ENCODE data around the gene CFDP1.

CFDP1 gene

GRCh38 chr16:75329943-75330342, 103.4 kb downstream of the CFDP1 start:
- POLR2A ChIA-PET (ENCODE audit: low non-redundant PET), result no interaction called here
- CTCF ChIA-PET, result interaction anchor here (0.6 to 1.1 kb wide), 2 partner anchors 24 to 99 kb away, joined by 3 to 4 read pairs; no protein-coding TSS in a partner anchor
- DNase-seq (ENCODE audit: low spot score), result no peak
- no peak overlapping the region for H3K27ac ChIP-seq
- no peak for TF ChIP-seq CTCF (conservative IDR thresholded peaks at IDR 0.05; ENCODE audit: low read depth)

- H3K27ac ChIP-seq, result no peak overlapping the region
- CTCF ChIA-PET, result interaction anchor here (0.6 to 0.7 kb wide), 2 partner anchors 11 to 146 kb away, joined by 3 to 5 read pairs; no protein-coding TSS in a partner anchor
- DNase-seq (ENCODE audit: low spot score), result no peak
- no peak for TF ChIP-seq CTCF (conservative IDR thresholded peaks at IDR 0.05; ENCODE audit: low read depth)
- POLR2A ChIA-PET (ENCODE audit: low non-redundant PET), result no interaction called here
Measured at GRCh38 chr16:75326333-75326732, 107.0 kb downstream of the CFDP1 start.

- DNase-seq (ENCODE audit: low spot score), result no peak
- CTCF ChIA-PET, result interaction anchor here (1.3 kb wide), 1 partner anchor 18 kb away, joined by 7 read pairs; no protein-coding TSS in a partner anchor
- TF ChIP-seq CTCF (conservative IDR thresholded peaks at IDR 0.05; ENCODE audit: low read depth), result no peak
- H3K27ac ChIP-seq, result peak overlapping the region; percentile 70
- POLR2A ChIA-PET (ENCODE audit: low non-redundant PET), result no interaction called here
Measured at GRCh38 chr16:75323933-75324332, 109.4 kb downstream of the CFDP1 start.

GRCh38 chr16:75323198-75323597, 110.1 kb downstream of the CFDP1 start:
- peak overlapping the region; percentile 70 for H3K27ac ChIP-seq
- TF ChIP-seq CTCF (conservative IDR thresholded peaks at IDR 0.05; ENCODE audit: low read depth), result no peak
- ChIA-PET POLR2A (ENCODE audit: low non-redundant PET) (no interaction called here), CTCF (interaction anchor here (0.6 to 1.5 kb wide), 7 partner anchors 10 to 128 kb away, joined by 5 to 9 read pairs (median 7); no protein-coding TSS in a partner anchor)
- no peak for DNase-seq (ENCODE audit: low spot score)

- DNase-seq (ENCODE audit: low spot score), result no peak
- TF ChIP-seq CTCF (conservative IDR thresholded peaks at IDR 0.05; ENCODE audit: low read depth), result no peak
- ChIA-PET CTCF (interaction anchor here (0.6 to 1.5 kb wide), 8 partner anchors 10 to 127 kb away, joined by 5 to 9 read pairs (median 7); no protein-coding TSS in a partner anchor), POLR2A (ENCODE audit: low non-redundant PET) (no interaction called here)
- no peak overlapping the region for H3K27ac ChIP-seq
Measured at GRCh38 chr16:75322740-75323139, 110.6 kb downstream of the CFDP1 start.

GRCh38 chr16:75320435-75320834, 112.9 kb downstream of the CFDP1 start:
- no peak for DNase-seq (ENCODE audit: low spot score)
- no peak overlapping the region for H3K27ac ChIP-seq
- TF ChIP-seq CTCF (conservative IDR thresholded peaks at IDR 0.05; ENCODE audit: low read depth), result no peak
- ChIA-PET CTCF (no interaction called here), POLR2A (ENCODE audit: low non-redundant PET) (no interaction called here)
